WTC11 (cell line): ENCODE data around the gene CASKIN2. TPM values are rescaled to one million over a fixed set of nuclear protein-coding genes. Genes with fewer than 3 reads are reported as not detected.

Source experiments
- ATAC-seq: fragments of 200-7000 bp; cut with Tn5 transposase; 2 replicates; pipeline ENCODE4 v1.10.0; 2021; ENCODE audit warnings: mild to moderate bottlenecking, moderate library complexity
- CTCF ChIA-PET: fragments of 300-600 bp; sonication (Branson Sonifier 250); formaldehyde crosslinking; loops from one replicate; lab custom pipeline; 2021; ENCODE audit warnings: antibody characterized with exemption; lab: Charles Lee
- POLR2A ChIA-PET: fragments of 350-600 bp; sonication (Branson Sonifier 250); formaldehyde crosslinking; loops from one replicate; lab custom pipeline; 2021; ENCODE audit warnings: antibody characterized with exemption; lab: Charles Lee
- DNase-seq: peaks from one replicate; pipeline ENCODE4 v3.0.0; 2021; ENCODE audit warnings: low spot score
- H3K27ac Mint-ChIP-seq: 2 replicates; pipeline ENCODE4 v1.8.0; 2021; ENCODE audit warnings: mixed read lengths
- H3K27me3 Mint-ChIP-seq: 2 replicates; pipeline ENCODE4 v1.8.0; 2021; ENCODE audit warnings: low read depth, mild to moderate bottlenecking, moderate library complexity, mixed read lengths
- H3K36me3 Mint-ChIP-seq: 2 replicates; pipeline ENCODE4 v1.8.0; 2021; ENCODE audit warnings: mixed read lengths
- H3K4me1 Mint-ChIP-seq: 2 replicates; pipeline ENCODE4 v1.8.0; 2022; ENCODE audit warnings: mixed read lengths
- H3K4me3 Mint-ChIP-seq: 2 replicates; pipeline ENCODE4 v1.8.0; 2021; ENCODE audit warnings: mild to moderate bottlenecking, moderate library complexity, mixed read lengths
- H3K9me3 Mint-ChIP-seq: 2 replicates; pipeline ENCODE4 v1.8.0; 2021; ENCODE audit warnings: mixed read lengths
- CBFB ChIP-seq: sonication (generic); formaldehyde crosslinking; IDR thresholded peaks from 2 replicates; pipeline ENCODE4 v1.8.1; 2022; ENCODE audit warnings: mild to moderate bottlenecking, low read depth, missing genetic modification reagents
- E2F5 ChIP-seq: sonication (generic); formaldehyde crosslinking; IDR thresholded peaks from 2 replicates; pipeline ENCODE4 v1.8.1; 2022; ENCODE audit warnings: mild to moderate bottlenecking, moderate library complexity, missing genetic modification reagents
- FOXJ3 ChIP-seq: sonication (generic); formaldehyde crosslinking; IDR thresholded peaks from 2 replicates; pipeline ENCODE4 v1.9.0; 2021; ENCODE audit warnings: missing genetic modification reagents, mild to moderate bottlenecking, borderline replicate concordance
- FOXP1 ChIP-seq: sonication (generic); formaldehyde crosslinking; IDR thresholded peaks from 2 replicates; pipeline ENCODE4 v1.8.0; 2022; ENCODE audit warnings: missing genetic modification reagents, mild to moderate bottlenecking, moderate library complexity, borderline replicate concordance
- FOXP4 ChIP-seq: sonication (generic); formaldehyde crosslinking; IDR thresholded peaks from 2 replicates; pipeline ENCODE4 v1.8.0; 2022; ENCODE audit warnings: mild to moderate bottlenecking, missing genetic modification reagents
- GABPB1 ChIP-seq: sonication (generic); formaldehyde crosslinking; IDR thresholded peaks from 2 replicates; pipeline ENCODE4 v1.8.1; 2023; ENCODE audit warnings: mild to moderate bottlenecking, missing genetic modification reagents
- HMGXB4 ChIP-seq: sonication (generic); formaldehyde crosslinking; IDR thresholded peaks from 2 replicates; pipeline ENCODE4 v1.8.1; 2023; ENCODE audit warnings: mild to moderate bottlenecking, moderate library complexity, missing genetic modification reagents
- JUN ChIP-seq: sonication (generic); formaldehyde crosslinking; IDR thresholded peaks from 2 replicates; pipeline ENCODE4 v1.8.0; 2023; ENCODE audit warnings: mild to moderate bottlenecking, missing genetic modification reagents
- KAT7 ChIP-seq: sonication (generic); formaldehyde crosslinking; IDR thresholded peaks from 2 replicates; pipeline ENCODE4 v1.8.1; 2023; ENCODE audit warnings: missing genetic modification reagents, mild to moderate bottlenecking, borderline replicate concordance
- MLX ChIP-seq: sonication (generic); formaldehyde crosslinking; IDR thresholded peaks from 2 replicates; pipeline ENCODE4 v1.8.1; 2023; ENCODE audit warnings: mild to moderate bottlenecking, missing genetic modification reagents, moderate library complexity
- NR3C1 ChIP-seq: sonication (generic); formaldehyde crosslinking; conservative IDR thresholded peaks from 2 replicates; pipeline ENCODE4 v1.8.1; 2023; ENCODE audit warnings: low read depth, mild to moderate bottlenecking, missing genetic modification reagents
- PREB ChIP-seq: sonication (generic); formaldehyde crosslinking; IDR thresholded peaks from 2 replicates; pipeline ENCODE4 v1.8.1; 2022; ENCODE audit warnings: mild to moderate bottlenecking, missing genetic modification reagents, moderate library complexity, borderline replicate concordance
- SP1 ChIP-seq: sonication (generic); formaldehyde crosslinking; conservative IDR thresholded peaks from 2 replicates; pipeline ENCODE4 v1.8.1; 2022; ENCODE audit warnings: missing genetic modification reagents
- USF2 ChIP-seq: sonication (generic); formaldehyde crosslinking; IDR thresholded peaks from 2 replicates; pipeline ENCODE4 v1.8.1; 2023; ENCODE audit warnings: mild to moderate bottlenecking, missing genetic modification reagents, moderate library complexity
- ZBTB21 ChIP-seq: sonication (generic); formaldehyde crosslinking; IDR thresholded peaks from 2 replicates; pipeline ENCODE4 v1.8.1; 2023; ENCODE audit warnings: mild to moderate bottlenecking, missing genetic modification reagents, borderline replicate concordance
- ZNF138 ChIP-seq: sonication (generic); formaldehyde crosslinking; conservative IDR thresholded peaks from 2 replicates; pipeline ENCODE4 v1.8.1; 2022; ENCODE audit warnings: mild to moderate bottlenecking, moderate library complexity, missing genetic modification reagents
- ZSCAN18 ChIP-seq: fragments of 250-450 bp; sonication (Bioruptor Pico); IDR thresholded peaks from 2 replicates; pipeline ENCODE4 v2.1.2; 2022; ENCODE audit warnings: mild to moderate bottlenecking, moderate library complexity
- total RNA-seq: library from RNA; stranded (reverse); gene quantifications from 3 replicates; pipeline ENCODE4 v1.2.3, GENCODE V29; 2021

CASKIN2 gene
- total RNA-seq, 1 experiment from 2014 or later: 31.9 TPM

GRCh38 chr17:75501378-75502071 lies 13.8 kb downstream of the CASKIN2 start:
- ChIA-PET POLR2A (interaction anchor here (1.1 kb wide), 1 partner anchor 16 kb away, joined by 3 read pairs; no protein-coding TSS in a partner anchor), CTCF (interaction anchor here (1.4 to 1.7 kb wide), 3 partner anchors 47 to 132 kb away, joined by 3 to 12 read pairs (median 5); partner anchors contain the start of gene SMIM5)
- Mint-ChIP-seq H3K4me1 (no peaks in the 10 kb centered on the region), H3K27me3 (no peaks in the 10 kb centered on the region), H3K9me3 (no peaks in the 10 kb centered on the region), H3K36me3 (peaks cover 13% of the 10 kb centered on the region; the same call in 1 of the 2 replicates), H3K4me3 (no peak overlapping the region), H3K27ac (no peak overlapping the region)
- TF ChIP-seq E2F5 (CRISPR knock-in tag): no peak
- TF ChIP-seq SP1 (CRISPR knock-in tag): no peak
- no peak for TF ChIP-seq FOXJ3 (CRISPR knock-in tag)
- no peak for TF ChIP-seq FOXP1 (CRISPR knock-in tag)
- TF ChIP-seq PREB: no peak
- TF ChIP-seq GABPB1 (CRISPR knock-in tag): no peak
- TF ChIP-seq ZBTB21 (CRISPR knock-in tag): no peak
- no peak for TF ChIP-seq HMGXB4
- TF ChIP-seq NR3C1 (CRISPR knock-in tag): no peak
- no peak for TF ChIP-seq JUN (CRISPR knock-in tag)
- TF ChIP-seq MLX: no peak
- TF ChIP-seq USF2: no peak
- TF ChIP-seq ZNF138: no peak
- TF ChIP-seq ZSCAN18 (CRISPR knock-in tag): no peak
- no peak for TF ChIP-seq KAT7 (CRISPR knock-in tag)
- TF ChIP-seq CBFB (CRISPR knock-in tag): no peak
- DNase-seq (no peak), ATAC-seq (no peak)

GRCh38 chr17:75500419-75501216 lies 14.7 kb downstream of the CASKIN2 start:
- Mint-ChIP-seq H3K36me3 (peaks cover 9% of the 10 kb centered on the region; the same call in 1 of the 2 replicates), H3K27me3 (no peaks in the 10 kb centered on the region), H3K9me3 (no peaks in the 10 kb centered on the region), H3K4me1 (no peaks in the 10 kb centered on the region), H3K4me3 (no peak overlapping the region), H3K27ac (no peak overlapping the region)
- ATAC-seq (no peak), DNase-seq (no peak)
- POLR2A ChIA-PET: no interaction called here
- TF ChIP-seq FOXP1 (CRISPR knock-in tag) (0 out of 2 replicates have a peak, but pooled peaks have one; percentile 21), FOXP4 (CRISPR knock-in tag) (no peak)
- CTCF ChIA-PET: interaction anchor here (1.4 kb wide), 1 partner anchor 133 kb away, joined by 5 read pairs; the partner anchor contains the start of gene SMIM5
